CD8-positive, alpha-beta memory T cell (primary cell): ENCODE data around the gene ETV6. TPM values are rescaled to one million over a fixed set of nuclear protein-coding genes. Genes with fewer than 3 reads are reported as not detected.

Experiments
- CTCF ChIA-PET: fragments of 350-600 bp; sonication (Branson Sonifier 250); formaldehyde crosslinking; loops from one replicate; lab custom pipeline; 2021; ENCODE audit warnings: antibody characterized with exemption; lab: Charles Lee
- POLR2A ChIA-PET: fragments of 350-600 bp; sonication (Branson Sonifier 250); formaldehyde crosslinking; loops from one replicate; lab custom pipeline; 2021; ENCODE audit warnings: antibody characterized with exemption; lab: Charles Lee
- DNase-seq, 5 donors: peaks; one replicate each; pipeline versions ENCODE4 v3.0.0 to v3.0.0-alpha.2; 2020 to 2022; ENCODE audit warnings: mixed read lengths in 1 of 5
- H3K27ac ChIP-seq: one replicate; pipeline ENCODE4 v1.7.0; 2013; ENCODE audit warnings: low read depth, mild to moderate bottlenecking, low read length, moderate library complexity
- H3K27me3 ChIP-seq: 2 replicates; pipeline ENCODE4 v1.7.0; 2013; ENCODE audit warnings: low read length, mild to moderate bottlenecking; ENCODE audit not compliant: insufficient read depth, poor library complexity, severe bottlenecking
- H3K36me3 ChIP-seq: 2 replicates; pipeline ENCODE4 v1.7.0; 2013; ENCODE audit warnings: mild to moderate bottlenecking, low read length, moderate library complexity; ENCODE audit not compliant: insufficient read depth
- H3K4me1 ChIP-seq: 2 replicates; pipeline ENCODE4 v1.7.0; 2013; ENCODE audit warnings: mild to moderate bottlenecking, low read length, moderate library complexity; ENCODE audit not compliant: insufficient read depth
- H3K4me3 ChIP-seq: 2 replicates; pipeline ENCODE4 v1.7.0; 2013; ENCODE audit warnings: mild to moderate bottlenecking, low read length
- H3K9me3 ChIP-seq: 2 replicates; pipeline ENCODE4 v1.7.0; 2013; ENCODE audit warnings: mild to moderate bottlenecking, low read length
- H3K27ac Mint-ChIP-seq, 8 donors: one replicate each; pipeline ENCODE4 v1.8.0; 2020 to 2021; ENCODE audit warnings: mixed read lengths in 8 of 8, mild to moderate bottlenecking in 6 of 8, inconsistent platforms in 3 of 8, moderate library complexity in 3 of 8
- H3K27me3 Mint-ChIP-seq, 2 donors: one replicate each; pipeline ENCODE4 v1.8.0; 2020 to 2021; ENCODE audit warnings: mixed read lengths in 2 of 2, mild to moderate bottlenecking in 1 of 2, moderate library complexity in 1 of 2
- H3K36me3 Mint-ChIP-seq, 3 donors: one replicate each; pipeline ENCODE4 v1.8.0; 2020 to 2021; ENCODE audit warnings: mixed read lengths in 3 of 3, inconsistent platforms in 1 of 3, mild to moderate bottlenecking in 1 of 3
- H3K4me1 Mint-ChIP-seq, 3 donors: one replicate each; pipeline ENCODE4 v1.8.0; 2020 to 2021; ENCODE audit warnings: mixed read lengths in 3 of 3, inconsistent platforms in 1 of 3, mild to moderate bottlenecking in 1 of 3
- H3K4me3 Mint-ChIP-seq, 7 donors: one replicate each; pipeline ENCODE4 v1.8.0; 2020 to 2021; ENCODE audit warnings: mixed read lengths in 7 of 7, mild to moderate bottlenecking in 6 of 7, moderate library complexity in 4 of 7, inconsistent platforms in 2 of 7
- H3K9me3 Mint-ChIP-seq, 5 donors: one replicate each; pipeline ENCODE4 v1.8.0; 2020 to 2022; ENCODE audit warnings: mixed read lengths in 5 of 5, mild to moderate bottlenecking in 3 of 5, moderate library complexity in 2 of 5, inconsistent platforms in 1 of 5
- polyA plus RNA-seq: library from polyadenylated mRNA; unstranded; fragments of 300-500 nt; fragmentation: Illumina TruSeq; gene quantifications from one replicate; pipeline ENCODE4 v1.2.3, GENCODE V29; 2021
- total RNA-seq, 2 experiments: library from RNA; stranded (reverse); gene quantifications; one replicate each; pipeline ENCODE4 v1.2.3, GENCODE V29; 2021

Gene ETV6
- total and polyA plus RNA-seq, 3 experiments from 2014 or later = 6.0 to 51.5 (median 49.3) TPM

- no peaks in the 10 kb centered on the region for H3K27me3 ChIP-seq
- POLR2A ChIA-PET = interaction anchor here (0.5 kb wide), 1 partner anchor 1133 kb away, joined by 3 read pairs; no protein-coding TSS in a partner anchor
- H3K27ac ChIP-seq = no peak overlapping the region
- peaks cover 51 to 83% (median 72%) of the 10 kb centered on the region in 3 donors for H3K4me1 Mint-ChIP-seq
- peaks cover 0 to 14% (median 2%) of the 10 kb centered on the region in 3 donors for H3K36me3 Mint-ChIP-seq
- H3K4me1 ChIP-seq = peaks cover 33% of the 10 kb centered on the region
- CTCF ChIA-PET = no interaction called here
- H3K36me3 ChIP-seq = no peaks in the 10 kb centered on the region
- DNase-seq = no peak
- H3K27ac Mint-ChIP-seq = peak overlapping the region in 3 of 8 donors; percentile 42 to 61 (median 47)
- H3K9me3 Mint-ChIP-seq = no peaks in the 10 kb centered on the region
- H3K4me3 Mint-ChIP-seq = no peak overlapping the region
- H3K9me3 ChIP-seq = no peaks in the 10 kb centered on the region
- no peaks in the 10 kb centered on the region for H3K27me3 Mint-ChIP-seq
- H3K4me3 ChIP-seq = no peak overlapping the region
Observed at GRCh38 chr12:11654338-11654737, 4.9 kb downstream of the ETV6 start.

GRCh38 chr12:11654802-11655201 lies 5.3 kb downstream of the ETV6 start:
- Histone ChIP-seq H3K4me3 (no peak overlapping the region), H3K36me3 (no peaks in the 10 kb centered on the region), H3K27ac (no peak overlapping the region), H3K9me3 (no peaks in the 10 kb centered on the region), H3K4me1 (peaks cover 37% of the 10 kb centered on the region), H3K27me3 (no peaks in the 10 kb centered on the region)
- peak overlapping the region in 1 of 8 donors; percentile 69 for H3K27ac Mint-ChIP-seq
- peaks cover 0 to 12% (median 2%) of the 10 kb centered on the region in 3 donors for H3K36me3 Mint-ChIP-seq
- ChIA-PET CTCF (no interaction called here), POLR2A (no interaction called here)
- H3K4me1 Mint-ChIP-seq = peaks cover 56 to 87% (median 76%) of the 10 kb centered on the region in 3 donors
- no peak overlapping the region for H3K4me3 Mint-ChIP-seq
- no peaks in the 10 kb centered on the region for H3K27me3 Mint-ChIP-seq
- H3K9me3 Mint-ChIP-seq = no peaks in the 10 kb centered on the region
- no peak for DNase-seq

GRCh38 chr12:11655842-11656241 lies 6.4 kb downstream of the ETV6 start:
- H3K4me3 ChIP-seq = no peak overlapping the region
- Mint-ChIP-seq H3K27me3 (no peaks in the 10 kb centered on the region), H3K4me3 (peak overlapping the region in 1 of 7 donors; percentile 33), H3K9me3 (no peaks in the 10 kb centered on the region), H3K36me3 (peaks cover 0 to 3% (median 2%) of the 10 kb centered on the region in 3 donors), H3K27ac (no peak overlapping the region), H3K4me1 (peaks cover 55 to 87% (median 76%) of the 10 kb centered on the region in 3 donors)
- CTCF ChIA-PET = no interaction called here
- DNase-seq = no peak
- no peaks in the 10 kb centered on the region for H3K27me3 ChIP-seq
- H3K9me3 ChIP-seq = no peaks in the 10 kb centered on the region
- no peak overlapping the region for H3K27ac ChIP-seq
- peaks cover 39% of the 10 kb centered on the region for H3K4me1 ChIP-seq
- no peaks in the 10 kb centered on the region for H3K36me3 ChIP-seq
- POLR2A ChIA-PET = no interaction called here

- H3K4me1 ChIP-seq = peaks cover 37% of the 10 kb centered on the region
Observed at GRCh38 chr12:11656550-11656949, 7.1 kb downstream of the ETV6 start.

GRCh38 chr12:11657511-11657910 lies 8.0 kb downstream of the ETV6 start:
- Mint-ChIP-seq H3K9me3 (no peaks in the 10 kb centered on the region), H3K27me3 (no peaks in the 10 kb centered on the region), H3K4me3 (peak overlapping the region in 1 of 7 donors; percentile 10), H3K4me1 (peaks cover 51 to 83% (median 71%) of the 10 kb centered on the region in 3 donors), H3K27ac (peak overlapping the region in 1 of 8 donors; percentile 29), H3K36me3 (peaks cover 0 to 9% (median 9%) of the 10 kb centered on the region in 3 donors)
- ChIA-PET POLR2A (no interaction called here), CTCF (no interaction called here)
- H3K4me3 ChIP-seq = no peak overlapping the region
- peaks cover 27% of the 10 kb centered on the region for H3K4me1 ChIP-seq
- no peaks in the 10 kb centered on the region for H3K9me3 ChIP-seq
- no peaks in the 10 kb centered on the region for H3K36me3 ChIP-seq
- DNase-seq = no peak
- H3K27ac ChIP-seq = no peak overlapping the region
- no peaks in the 10 kb centered on the region for H3K27me3 ChIP-seq

More at GRCh38 chr12:11656550-11656949, 7.1 kb downstream of the ETV6 start:
- ChIA-PET POLR2A (no interaction called here), CTCF (no interaction called here)
- no peaks in the 10 kb centered on the region for H3K9me3 ChIP-seq
- peaks cover 0 to 4% (median 3%) of the 10 kb centered on the region in 3 donors for H3K36me3 Mint-ChIP-seq
- no peak overlapping the region for H3K27ac Mint-ChIP-seq
- H3K36me3 ChIP-seq = no peaks in the 10 kb centered on the region
- DNase-seq = no peak
- no peak overlapping the region for H3K4me3 ChIP-seq
- H3K4me3 Mint-ChIP-seq = peak overlapping the region in 1 of 7 donors; percentile 39
- no peak overlapping the region for H3K27ac ChIP-seq
- H3K4me1 Mint-ChIP-seq = peaks cover 51 to 83% (median 71%) of the 10 kb centered on the region in 3 donors
- no peaks in the 10 kb centered on the region for H3K27me3 ChIP-seq
- H3K27me3 Mint-ChIP-seq = no peaks in the 10 kb centered on the region
- no peaks in the 10 kb centered on the region for H3K9me3 Mint-ChIP-seq

GRCh38 chr12:11658791-11659190 lies 9.3 kb downstream of the ETV6 start:
- Histone ChIP-seq H3K4me3 (no peak overlapping the region), H3K36me3 (no peaks in the 10 kb centered on the region), H3K27me3 (no peaks in the 10 kb centered on the region), H3K4me1 (peaks cover 14% of the 10 kb centered on the region), H3K9me3 (no peaks in the 10 kb centered on the region), H3K27ac (no peak overlapping the region)
- Mint-ChIP-seq H3K27ac (no peak overlapping the region), H3K4me3 (no peak overlapping the region), H3K36me3 (peaks cover 0 to 12% (median 9%) of the 10 kb centered on the region in 3 donors), H3K9me3 (no peaks in the 10 kb centered on the region), H3K4me1 (peaks cover 47 to 81% (median 70%) of the 10 kb centered on the region in 3 donors), H3K27me3 (no peaks in the 10 kb centered on the region)
- DNase-seq = no peak
- ChIA-PET POLR2A (no interaction called here), CTCF (interaction anchor here (1.0 kb wide), 1 partner anchor 374 kb away, joined by 4 read pairs; no protein-coding TSS in a partner anchor)

- Histone ChIP-seq H3K4me3 (no peak overlapping the region), H3K27me3 (no peaks in the 10 kb centered on the region), H3K9me3 (no peaks in the 10 kb centered on the region), H3K27ac (no peak overlapping the region), H3K36me3 (no peaks in the 10 kb centered on the region), H3K4me1 (peaks cover 14% of the 10 kb centered on the region)
- Mint-ChIP-seq H3K27me3 (peaks cover 0 to 2% of the 10 kb centered on the region in 2 donors), H3K36me3 (peaks cover 0 to 15% (median 9%) of the 10 kb centered on the region in 3 donors), H3K9me3 (no peaks in the 10 kb centered on the region), H3K4me1 (peaks cover 54 to 86% (median 78%) of the 10 kb centered on the region in 3 donors), H3K27ac (peak overlapping the region in 1 of 8 donors; percentile 38), H3K4me3 (no peak overlapping the region)
- no peak for DNase-seq
- CTCF ChIA-PET = no interaction called here
- POLR2A ChIA-PET = interaction anchor here (0.6 kb wide), 1 partner anchor 231 kb away, joined by 6 read pairs; no protein-coding TSS in a partner anchor
Observed at GRCh38 chr12:11660624-11661023, 11.2 kb downstream of the ETV6 start.

- POLR2A ChIA-PET = no interaction called here
Observed at GRCh38 chr12:11661491-11662089, 12.1 kb downstream of the ETV6 start.

More at GRCh38 chr12:11661491-11662089, 12.1 kb downstream of the ETV6 start:
- Histone ChIP-seq H3K27me3 (no peaks in the 10 kb centered on the region), H3K27ac (no peak overlapping the region), H3K36me3 (no peaks in the 10 kb centered on the region), H3K4me1 (peaks cover 14% of the 10 kb centered on the region), H3K4me3 (no peak overlapping the region), H3K9me3 (no peaks in the 10 kb centered on the region)
- CTCF ChIA-PET = no interaction called here
- H3K27me3 Mint-ChIP-seq = peaks cover 0 to 2% of the 10 kb centered on the region in 2 donors
- peak overlapping the region in 3 of 8 donors; percentile 7 to 59 (median 17) for H3K27ac Mint-ChIP-seq
- H3K4me3 Mint-ChIP-seq = no peak overlapping the region
- DNase-seq = no peak
- H3K9me3 Mint-ChIP-seq = no peaks in the 10 kb centered on the region
- peaks cover 0 to 12% (median 9%) of the 10 kb centered on the region in 3 donors for H3K36me3 Mint-ChIP-seq
- peaks cover 58 to 86% (median 80%) of the 10 kb centered on the region in 3 donors for H3K4me1 Mint-ChIP-seq
